Inflammatory macrophage (primary cell): ENCODE measurements around the gene CDCP1.

Source experiments
- DNase-seq, 2 donors: peaks; one replicate each; pipeline ENCODE4 v3.0.0-alpha.2; 2020 to 2022

The CDCP1 gene

DNA sequence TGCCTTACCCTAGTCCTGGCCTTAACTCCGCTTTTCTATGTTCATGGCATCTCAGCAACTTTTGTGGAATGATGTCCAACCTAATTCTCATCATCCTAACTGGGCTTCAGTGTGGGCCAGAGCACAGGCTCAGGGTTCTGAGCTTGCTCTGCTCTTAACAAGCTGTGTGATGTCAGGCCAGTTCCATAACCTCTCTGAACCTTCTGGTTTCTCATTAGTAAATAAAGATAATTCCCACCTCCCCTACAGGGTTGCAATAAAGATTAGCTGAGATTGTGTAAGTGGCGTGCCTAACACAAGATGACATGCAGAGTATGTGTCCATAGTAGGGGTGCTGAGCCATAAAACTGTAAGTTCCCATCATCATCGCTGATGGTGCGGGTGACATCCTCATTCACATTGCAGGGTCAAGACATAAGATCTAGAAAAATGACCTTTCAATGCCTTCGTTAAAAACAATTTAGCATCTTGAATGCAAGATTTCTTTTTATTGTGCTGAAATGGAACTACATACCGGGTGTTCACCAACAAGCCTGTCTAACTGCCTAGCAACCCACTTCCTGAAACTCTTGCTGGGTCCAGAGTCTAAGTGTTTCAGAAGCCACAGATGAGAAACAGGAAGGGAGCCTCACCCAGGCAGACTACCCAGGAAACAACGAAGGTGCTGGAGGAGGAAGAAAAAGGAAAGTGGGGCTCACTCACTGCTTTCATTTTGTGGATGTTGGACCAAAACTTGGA lies 36.2 kb downstream of the CDCP1 start:
- peak; percentile 75 to 81 for DNase-seq

DNA sequence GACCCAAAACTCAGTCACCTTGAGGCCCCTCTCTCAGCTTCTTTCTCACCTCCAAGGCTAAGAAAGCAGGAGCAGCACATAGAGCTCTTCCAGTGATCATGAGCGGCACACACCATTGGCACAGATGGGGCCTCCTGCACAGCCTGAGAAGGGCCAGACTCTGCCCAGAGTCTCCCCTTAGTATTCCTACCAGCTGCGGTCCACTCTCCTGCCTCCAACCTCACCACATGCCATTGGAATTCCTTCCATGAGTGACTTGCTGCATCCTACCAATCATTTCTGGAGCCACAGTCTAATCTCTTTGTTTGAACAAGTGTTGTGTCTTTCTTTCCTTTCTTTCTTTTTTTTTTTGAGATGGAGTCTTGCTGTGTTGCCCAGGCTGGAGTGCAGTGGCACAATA lies 39.3 kb downstream of the CDCP1 start:
- DNase-seq: no peak

GRCh38 chr3:45105855-45106671 lies 40.1 kb downstream of the CDCP1 start:
- peak in 1 of 2 donors; percentile 43 for DNase-seq

DNA sequence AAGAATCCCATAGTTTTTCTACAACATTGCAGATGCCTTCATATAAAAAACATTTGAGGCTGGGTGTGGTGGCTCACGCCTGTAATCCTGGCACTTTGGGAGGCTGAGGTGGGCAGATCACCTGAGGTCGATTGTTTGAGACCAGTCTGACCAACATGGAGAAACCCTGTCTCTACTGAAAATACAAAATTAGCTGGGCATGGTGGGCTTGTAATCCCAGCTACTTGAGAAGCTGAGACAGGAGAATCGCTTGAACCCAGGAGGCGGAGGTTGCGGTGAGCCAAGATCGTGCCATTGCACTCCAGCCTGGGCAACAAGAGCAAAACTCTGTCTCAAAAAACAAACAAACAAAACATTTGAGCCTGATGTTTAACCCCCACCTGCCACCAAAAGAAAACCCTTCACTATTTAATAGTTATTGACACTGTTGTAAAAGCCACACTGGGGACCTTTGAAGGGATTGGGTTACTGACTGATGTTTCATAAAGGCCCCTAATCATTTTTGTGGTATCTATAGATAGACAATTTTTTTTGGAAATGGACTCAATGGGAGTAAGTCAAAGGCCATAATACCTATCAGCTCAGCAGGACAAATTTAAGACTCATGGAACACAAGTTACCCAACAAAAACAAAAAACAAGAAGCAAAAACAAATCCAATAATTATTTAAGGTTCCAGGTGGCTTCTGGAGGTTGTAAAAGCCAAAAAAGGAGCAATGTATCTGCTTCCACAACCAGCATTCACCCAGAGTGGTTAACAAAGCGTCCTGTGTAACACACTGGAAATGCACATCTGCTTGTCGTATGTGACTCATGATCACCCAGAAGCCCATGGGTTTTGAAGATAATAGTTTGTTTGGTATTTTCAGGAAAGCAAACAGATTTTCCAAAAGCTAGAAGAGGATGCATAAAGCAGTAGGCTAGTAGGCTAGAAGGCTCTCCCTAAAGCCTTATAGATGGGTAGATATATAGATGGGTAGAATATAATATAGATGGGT lies 41.2 kb downstream of the CDCP1 start:
- no peak for DNase-seq

DNA sequence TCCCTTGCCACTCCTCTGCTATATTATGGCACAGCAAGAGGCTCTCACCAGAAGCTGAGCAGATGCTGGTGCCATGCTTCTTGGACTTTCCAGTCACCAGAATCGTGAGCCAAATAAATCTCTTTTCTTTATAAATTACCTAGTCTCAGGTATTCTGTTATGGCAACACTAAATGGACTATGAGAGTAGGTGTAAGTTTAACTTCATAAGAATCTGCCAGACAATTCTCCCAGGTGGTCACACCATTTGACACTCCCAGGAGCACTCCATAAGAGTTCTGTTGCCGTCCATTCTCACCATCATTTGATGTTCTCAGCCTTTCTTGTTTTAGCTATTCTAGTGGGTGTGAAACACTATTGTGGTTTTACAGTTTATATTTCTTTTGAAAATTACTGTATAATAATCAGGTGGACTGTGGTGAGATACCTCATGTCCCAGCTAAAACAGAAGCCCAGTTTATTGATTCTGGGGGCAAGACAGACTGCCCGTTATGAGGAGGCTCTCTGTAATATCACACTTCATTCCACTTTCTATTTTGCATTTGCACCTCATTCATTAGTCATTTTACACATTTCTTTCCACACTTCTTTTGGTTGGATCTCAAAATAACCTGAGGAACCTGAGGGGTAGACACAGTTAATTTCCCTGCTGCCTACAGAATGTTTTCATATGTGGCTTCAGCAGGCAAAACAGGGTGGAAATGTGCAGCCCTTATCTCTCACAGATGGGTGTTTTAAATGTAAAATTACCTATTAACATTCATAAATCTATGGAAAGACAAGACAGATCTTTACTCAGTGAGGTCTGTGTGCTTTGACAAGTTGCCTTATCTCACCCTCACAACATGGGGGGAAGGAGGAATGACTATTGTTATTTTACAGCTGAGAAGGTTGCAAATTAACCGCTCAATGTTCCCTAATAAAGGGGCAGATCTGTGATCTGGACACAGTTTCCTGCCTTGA lies 42.1 kb downstream of the CDCP1 start:
- DNase-seq: no peak

DNA sequence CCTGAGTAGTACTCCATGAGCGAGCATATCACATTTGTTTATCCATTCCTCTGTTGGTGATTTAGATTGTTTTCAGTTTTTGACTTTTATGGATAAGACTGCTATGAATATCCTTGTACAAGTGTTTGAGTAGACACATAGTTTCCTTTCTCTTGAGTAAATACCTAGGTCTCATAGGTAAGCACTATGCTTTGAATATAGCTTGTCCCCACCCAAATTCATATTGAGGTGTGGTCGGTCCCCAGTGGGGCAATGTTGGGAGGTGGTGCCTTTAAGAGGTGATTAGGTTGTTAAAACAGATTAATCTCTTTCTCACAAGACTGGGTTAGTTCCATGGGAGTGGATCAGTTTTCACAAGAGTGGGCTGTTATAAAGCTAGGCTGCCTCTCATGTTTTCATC lies 42.8 kb downstream of the CDCP1 start:
- DNase-seq: no peak

- DNase-seq: peak; percentile 85 to 90
Observed at GRCh38 chr3:45100981-45101407, 45.2 kb downstream of the CDCP1 start.

DNA sequence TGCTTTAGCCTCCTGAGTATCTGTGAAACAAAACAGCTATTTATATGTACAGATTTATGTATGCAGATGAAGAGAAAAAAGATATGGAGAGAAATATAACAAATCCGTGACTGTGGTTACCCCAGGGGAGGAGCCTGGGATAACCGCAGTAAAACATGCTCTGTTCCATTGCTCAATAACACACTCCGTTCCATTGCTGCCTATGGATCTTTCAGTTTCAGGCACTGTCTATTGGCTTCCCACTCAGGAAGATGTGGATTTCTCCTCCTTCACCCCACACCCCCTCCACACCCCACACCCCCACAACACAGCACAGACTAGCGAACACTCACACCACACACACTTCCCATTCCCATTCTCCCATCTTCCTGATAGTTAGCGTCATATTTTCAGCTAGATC lies 47.9 kb downstream of the CDCP1 start:
- DNase-seq: peak; percentile 26 to 34

DNA sequence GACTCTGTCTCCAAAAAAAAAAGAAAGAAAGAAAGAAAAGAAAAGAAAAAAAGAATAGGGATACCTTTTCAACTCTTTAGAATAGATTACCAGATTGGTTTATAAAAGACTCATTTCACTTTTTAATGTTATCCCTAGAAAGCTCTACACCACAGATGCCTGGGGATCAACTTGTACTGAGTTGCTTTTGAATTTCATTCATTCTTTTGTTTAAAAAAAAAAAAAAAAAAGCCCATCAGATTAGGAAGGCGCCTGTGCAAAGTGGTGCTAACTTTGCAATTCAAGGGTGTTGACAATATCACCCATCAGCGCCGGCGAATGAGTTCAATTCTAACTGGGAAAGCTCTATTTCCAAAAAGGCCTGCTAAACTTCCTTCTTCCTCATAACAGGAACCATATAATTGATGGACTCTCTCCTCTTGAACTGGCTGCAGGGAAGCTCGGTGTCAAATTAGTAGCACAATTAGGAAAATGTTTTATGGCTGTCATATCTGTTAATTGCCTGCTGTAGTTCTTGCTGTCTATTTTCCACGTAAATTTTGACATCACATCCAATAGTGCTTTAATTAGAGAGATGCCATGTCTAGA lies 48.8 kb downstream of the CDCP1 start:
- DNase-seq: no peak

DNA sequence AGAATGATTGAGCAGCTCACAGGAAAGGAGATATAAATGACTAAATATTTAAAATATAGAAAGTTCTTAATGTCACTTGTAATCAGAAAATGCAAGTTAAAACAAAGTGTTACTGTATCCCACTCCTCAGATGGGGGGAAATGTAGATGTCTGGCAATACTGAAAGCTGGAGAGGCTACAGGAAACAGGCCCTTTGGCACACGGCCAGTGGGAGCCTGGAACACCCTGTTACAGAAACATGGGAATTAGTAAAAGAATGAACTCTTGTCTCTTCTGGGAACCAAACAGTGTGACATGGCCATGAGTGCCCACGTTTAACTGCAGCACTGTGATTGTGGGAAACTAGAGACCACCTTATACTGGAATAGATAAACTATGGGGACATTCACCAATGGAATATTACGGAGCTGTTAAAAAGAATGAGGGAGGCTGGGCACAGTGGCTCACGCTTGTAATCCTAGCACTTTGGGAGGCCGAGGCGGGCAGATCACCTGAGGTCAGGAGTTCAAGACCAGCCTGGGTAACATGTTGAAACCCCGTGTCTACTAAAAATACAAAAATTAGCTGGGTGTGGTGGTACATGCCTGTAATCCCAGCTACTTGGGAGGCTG lies 50.2 kb downstream of the CDCP1 start:
- no peak for DNase-seq

GRCh38 chr3:45093176-45093575 lies 53.0 kb downstream of the CDCP1 start:
- no peak for DNase-seq

DNA sequence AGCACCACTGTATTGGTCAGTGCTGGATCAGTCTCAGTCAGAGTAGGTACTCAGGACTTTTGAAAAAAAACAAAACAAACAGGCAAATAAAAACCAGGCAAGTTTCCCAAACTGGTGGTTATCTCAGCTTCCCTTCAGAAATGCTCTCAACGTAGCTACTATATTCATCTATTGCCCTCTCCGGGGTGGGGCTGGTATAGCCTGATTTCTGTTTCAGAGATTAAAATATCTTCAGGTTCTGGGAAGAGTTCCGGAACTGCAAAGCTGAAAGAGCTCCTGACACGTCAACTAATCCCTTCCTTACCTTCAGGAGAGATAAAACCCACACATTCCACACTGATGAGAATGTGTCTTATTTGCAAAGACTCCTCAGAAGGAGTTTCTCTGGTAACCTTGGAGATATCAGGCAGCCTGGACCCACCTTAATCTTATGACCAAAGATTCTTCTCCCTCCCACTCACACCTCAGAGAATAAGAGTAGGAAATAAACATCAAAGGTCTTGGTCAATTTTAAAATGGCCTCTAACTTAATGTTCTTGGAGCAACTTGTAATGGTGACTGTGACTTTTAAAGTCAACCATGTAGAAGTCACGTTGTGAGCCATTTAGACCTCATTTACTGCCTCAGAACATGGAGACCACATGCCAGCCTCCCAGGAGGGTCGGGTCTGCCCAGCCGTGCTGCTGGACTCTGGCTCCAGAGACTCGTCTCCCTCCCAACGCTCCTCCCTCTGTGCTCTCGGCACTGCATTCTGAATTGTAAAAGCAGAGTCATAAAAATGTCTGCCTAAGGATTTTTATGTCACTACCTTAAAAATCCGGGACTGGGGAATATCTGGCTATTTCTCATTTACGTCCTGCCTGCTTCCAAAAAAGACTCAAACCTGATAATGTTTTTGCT lies 53.8 kb downstream of the CDCP1 start:
- no peak for DNase-seq

DNA sequence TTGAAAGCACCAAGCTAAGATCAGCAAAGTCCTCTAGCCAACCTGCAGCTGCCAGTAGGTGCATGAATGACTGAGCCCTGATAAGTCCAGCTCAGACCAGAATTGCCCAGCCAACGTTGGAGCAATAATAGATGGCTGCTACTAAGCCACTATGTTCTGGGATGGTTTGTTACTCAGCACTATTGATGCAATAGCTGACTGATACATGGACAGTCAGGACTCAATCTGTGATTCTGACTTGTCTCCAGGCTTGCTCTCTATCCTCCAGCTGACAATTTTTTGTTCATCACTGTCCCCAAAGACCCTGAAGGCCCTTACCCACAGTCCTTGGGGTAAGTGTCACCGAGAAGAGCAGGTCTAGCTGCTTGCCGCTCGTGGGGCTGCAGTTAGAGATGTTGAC lies 55.3 kb downstream of the CDCP1 start:
- DNase-seq: no peak

DNA sequence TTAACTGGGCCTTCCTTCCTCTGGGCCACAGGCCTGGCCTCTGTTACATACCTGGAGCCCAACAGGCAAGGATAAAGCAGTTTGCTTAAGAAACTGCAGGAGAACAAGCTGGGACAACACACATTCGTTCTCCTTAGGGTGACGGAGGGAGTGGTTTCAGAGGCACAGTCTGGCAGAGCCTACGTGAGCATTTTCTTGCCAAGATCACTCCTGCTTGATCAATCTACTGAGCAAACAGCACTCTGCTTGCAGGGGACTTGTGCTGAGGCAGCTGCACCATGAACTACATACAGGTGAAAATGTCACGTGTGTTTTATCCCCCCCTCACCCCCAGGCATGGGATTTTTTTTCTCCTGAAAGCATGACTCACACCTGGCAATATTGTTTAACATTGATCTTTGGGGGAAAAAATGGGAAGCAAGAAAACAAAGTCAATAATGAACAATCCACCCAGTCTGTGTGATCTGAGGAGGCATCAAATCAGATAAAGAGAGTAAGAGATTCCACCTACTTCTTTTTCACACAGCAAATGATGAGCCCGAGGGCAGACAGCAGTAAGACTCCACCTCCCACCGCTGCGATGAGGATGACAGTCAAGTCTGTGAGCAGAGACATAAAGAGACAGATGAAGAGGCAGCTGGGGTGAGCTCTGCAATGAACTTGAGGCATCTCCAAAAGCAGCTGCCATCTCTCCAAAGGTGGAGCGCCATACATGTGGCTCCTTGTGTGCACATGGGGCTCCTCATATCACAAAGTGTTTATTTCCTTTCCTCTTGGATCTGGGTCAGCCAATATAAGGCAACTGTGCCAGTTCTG lies 57.4 kb downstream of the CDCP1 start:
- no peak for DNase-seq

DNA sequence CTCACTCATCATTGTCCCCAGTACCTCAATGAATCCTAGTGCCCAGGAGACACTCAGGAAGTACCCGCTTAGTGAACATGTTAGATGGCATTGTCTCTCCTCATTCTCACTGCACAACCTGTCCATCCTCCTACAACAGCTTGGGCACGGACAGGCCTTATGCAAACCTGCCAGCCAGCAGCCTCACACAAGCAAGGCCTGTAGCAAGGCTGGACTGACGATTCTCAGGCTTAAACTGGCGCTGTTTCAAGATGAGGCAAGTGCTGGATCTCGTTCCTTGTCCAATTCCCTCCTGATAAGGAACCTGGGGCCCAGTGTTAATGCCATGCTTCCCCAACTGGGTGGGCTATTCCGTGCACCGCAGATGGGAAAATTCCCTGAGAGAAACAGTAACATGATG lies 59.0 kb downstream of the CDCP1 start:
- DNase-seq: no peak

DNA sequence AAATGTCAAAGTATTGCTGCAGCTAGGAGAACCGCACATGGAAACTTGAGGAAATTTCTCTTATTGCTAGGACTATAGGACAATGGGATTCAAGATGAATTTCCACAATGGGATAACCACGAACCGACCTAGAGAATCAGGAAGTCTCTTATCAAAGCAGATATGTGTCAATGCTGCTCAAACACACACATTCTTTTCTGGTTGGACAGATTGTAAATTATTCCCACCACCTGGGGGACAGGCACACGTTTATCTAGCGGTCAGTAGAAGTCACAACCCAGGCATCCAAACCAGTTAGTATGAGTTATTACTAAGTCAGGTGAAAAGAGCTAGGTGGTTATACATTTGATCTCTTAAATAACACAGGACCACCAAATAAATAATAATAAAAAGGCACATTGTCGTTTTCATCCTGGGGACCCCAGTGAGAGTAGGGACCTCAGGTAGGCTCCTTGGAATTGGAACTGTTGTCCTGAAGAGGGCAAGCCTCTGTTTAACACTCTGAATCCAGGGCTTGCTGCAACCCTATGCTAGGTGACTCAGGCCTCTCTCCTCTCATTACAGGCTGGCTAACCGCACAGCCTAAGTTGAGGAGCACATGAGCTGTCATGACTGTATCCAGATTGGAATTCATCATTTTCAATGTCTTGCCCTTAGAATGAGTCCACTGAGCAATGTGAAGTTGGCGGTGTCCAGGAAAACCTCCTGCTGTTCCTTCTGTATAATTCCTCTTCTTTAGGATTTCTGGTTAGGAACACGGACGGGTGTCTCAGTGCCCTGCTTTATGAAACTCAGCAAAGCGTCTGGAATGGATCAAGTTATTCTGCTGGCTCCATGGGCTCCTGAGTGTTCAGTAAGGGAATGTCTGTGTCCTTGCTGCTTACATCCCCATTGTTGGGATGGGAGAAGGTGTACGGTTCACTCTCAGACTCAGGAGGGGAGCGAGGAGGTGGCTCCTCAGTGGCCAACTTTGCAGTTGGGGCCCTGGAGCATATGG lies 61.1 kb downstream of the CDCP1 start:
- no peak for DNase-seq

DNA sequence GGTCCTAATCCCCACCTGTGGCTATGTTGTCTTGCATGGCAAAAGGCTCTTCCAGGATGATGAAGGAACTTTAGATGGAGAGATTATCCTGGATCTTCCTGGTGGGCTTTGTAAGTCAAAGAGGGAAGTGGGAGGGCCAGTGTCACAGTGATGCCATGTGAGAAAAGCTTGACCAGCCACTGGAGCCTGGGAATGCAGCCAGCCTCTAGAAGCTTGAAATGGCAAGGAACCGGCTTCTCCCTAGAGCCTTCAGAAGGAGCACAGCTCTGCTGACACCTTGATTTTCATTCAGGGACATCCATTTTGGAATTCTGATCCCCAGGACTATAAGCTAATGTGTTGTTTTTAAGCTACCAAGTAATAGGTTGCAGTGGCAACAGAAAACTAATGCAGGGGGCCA lies 61.8 kb downstream of the CDCP1 start:
- DNase-seq: no peak
